Measurements from ENCODE around the gene RNF181. TPM values are rescaled to one million over a fixed set of nuclear protein-coding genes. Genes with fewer than 3 reads are reported as not detected.

RNF181 gene
- total RNA-seq (ENCODE audit: unreplicated experiment), result 155 TPM
- long read RNA-seq, transcript RNF181-204 (5 exons, 535 nt), result minor isoform, 5 of 142 reads
- long read RNA-seq, transcript RNF181-201 (5 exons, 569 nt), result major isoform, 121 of 142 reads
- long read RNA-seq, partial matches to known transcripts, result 0 of 142 reads
- long read RNA-seq, other reads (novel, unspliced or antisense), result 12 of 142 reads

- Mint-ChIP-seq H3K4me1 (ENCODE audit: unreplicated experiment) (peaks cover 63% of the 10 kb centered on the region), H3K9me3 (ENCODE audit: unreplicated experiment) (no peaks in the 10 kb centered on the region), H3K4me3 (ENCODE audit: unreplicated experiment) (peak within 1 kb of the TSS; percentile 98), H3K36me3 (ENCODE audit: low read depth, unreplicated experiment) (peaks cover 42% of the 10 kb centered on the region), H3K27ac (ENCODE audit: unreplicated experiment) (peak within 1 kb of the TSS; percentile 94), H3K27me3 (ENCODE audit: unreplicated experiment) (peaks cover 26% of the 10 kb centered on the region)
- TF ChIP-seq CTCF (IDR thresholded peaks at IDR 0.05; ENCODE audit: unreplicated experiment), result no peak
- DNase-seq (ENCODE audit: low spot score), result peak; percentile 89
Observed at GRCh38 chr2:85595301-85596025, at the start of gene RNF181. RNF181 (plus strand) TSS chr2:85595745; CDS start chr2:85595764, 19 bp downstream.

- Mint-ChIP-seq H3K4me3 (ENCODE audit: unreplicated experiment) (no peak overlapping the region), H3K9me3 (ENCODE audit: unreplicated experiment) (no peaks in the 10 kb centered on the region), H3K27me3 (ENCODE audit: unreplicated experiment) (peaks cover 2% of the 10 kb centered on the region), H3K27ac (ENCODE audit: unreplicated experiment) (no peak overlapping the region), H3K4me1 (ENCODE audit: unreplicated experiment) (peaks cover 53% of the 10 kb centered on the region), H3K36me3 (ENCODE audit: low read depth, unreplicated experiment) (peaks cover 64% of the 10 kb centered on the region)
- TF ChIP-seq CTCF (IDR thresholded peaks at IDR 0.05; ENCODE audit: unreplicated experiment), result no peak
- DNase-seq (ENCODE audit: low spot score), result no peak
Observed at GRCh38 chr2:85545780-85546240, 49.7 kb upstream of the RNF181 start.

- Mint-ChIP-seq H3K27me3 (ENCODE audit: unreplicated experiment) (peaks cover 6% of the 10 kb centered on the region), H3K9me3 (ENCODE audit: unreplicated experiment) (no peaks in the 10 kb centered on the region), H3K36me3 (ENCODE audit: low read depth, unreplicated experiment) (peaks cover 64% of the 10 kb centered on the region), H3K4me3 (ENCODE audit: unreplicated experiment) (no peak overlapping the region), H3K27ac (ENCODE audit: unreplicated experiment) (peak overlapping the region; percentile 62), H3K4me1 (ENCODE audit: unreplicated experiment) (peaks cover 54% of the 10 kb centered on the region)
- DNase-seq (ENCODE audit: low spot score), result no peak
- no peak for TF ChIP-seq CTCF (IDR thresholded peaks at IDR 0.05; ENCODE audit: unreplicated experiment)
Observed at GRCh38 chr2:85547089-85547858, 48.3 kb upstream of the RNF181 start.

- no peaks in the 10 kb centered on the region for H3K9me3 Mint-ChIP-seq (ENCODE audit: unreplicated experiment)
- peaks cover 59% of the 10 kb centered on the region for H3K36me3 Mint-ChIP-seq (ENCODE audit: low read depth, unreplicated experiment)
- peaks cover 6% of the 10 kb centered on the region for H3K27me3 Mint-ChIP-seq (ENCODE audit: unreplicated experiment)
- H3K27ac Mint-ChIP-seq (ENCODE audit: unreplicated experiment), result peak overlapping the region; percentile 17
- DNase-seq (ENCODE audit: low spot score), result no peak
- peak overlapping the region; percentile 59 for H3K4me3 Mint-ChIP-seq (ENCODE audit: unreplicated experiment)
- no peak for TF ChIP-seq CTCF (IDR thresholded peaks at IDR 0.05; ENCODE audit: unreplicated experiment)
- H3K4me1 Mint-ChIP-seq (ENCODE audit: unreplicated experiment), result peaks cover 54% of the 10 kb centered on the region
Observed at GRCh38 chr2:85547859-85548607, 47.5 kb upstream of the RNF181 start.
